Measurements from ENCODE around the gene SLC25A26.

Gene SLC25A26

GRCh38 chr3:66379565-66379964, 158.8 kb downstream of the SLC25A26 start:
- no peak for DNase-seq

GRCh38 chr3:66380200-66380932, 159.6 kb downstream of the SLC25A26 start:
- no peak for DNase-seq

- DNase-seq, result no peak
Measured at GRCh38 chr3:66381626-66382025, 160.8 kb downstream of the SLC25A26 start.

GRCh38 chr3:66382142-66382541, 161.3 kb downstream of the SLC25A26 start:
- no peak for DNase-seq

GRCh38 chr3:66383023-66383422, 162.2 kb downstream of the SLC25A26 start:
- DNase-seq, result no peak

- DNase-seq, result no peak
Measured at GRCh38 chr3:66383998-66384745, 163.4 kb downstream of the SLC25A26 start.

GRCh38 chr3:66385066-66385465, 164.3 kb downstream of the SLC25A26 start:
- DNase-seq, result no peak

GRCh38 chr3:66386011-66386924, 165.5 kb downstream of the SLC25A26 start:
- no peak for DNase-seq

GRCh38 chr3:66386925-66387650, 166.3 kb downstream of the SLC25A26 start:
- DNase-seq, result no peak

- no peak for DNase-seq
Measured at GRCh38 chr3:66390013-66390412, 169.2 kb downstream of the SLC25A26 start.

GRCh38 chr3:66392512-66392911, 171.7 kb downstream of the SLC25A26 start:
- DNase-seq, result no peak

GRCh38 chr3:66392966-66393332, 172.1 kb downstream of the SLC25A26 start:
- DNase-seq, result no peak

GRCh38 chr3:66393333-66394005, 172.7 kb downstream of the SLC25A26 start:
- DNase-seq, result no peak

GRCh38 chr3:66394019-66394752, 173.4 kb downstream of the SLC25A26 start:
- DNase-seq, result peak; percentile 3

- no peak for DNase-seq
Measured at GRCh38 chr3:66394753-66395249, 174.0 kb downstream of the SLC25A26 start.

- no peak for DNase-seq
Measured at GRCh38 chr3:66395635-66396034, 174.8 kb downstream of the SLC25A26 start.

- no peak for DNase-seq
Measured at GRCh38 chr3:66396161-66396760, 175.5 kb downstream of the SLC25A26 start.

GRCh38 chr3:66396888-66397287, 176.1 kb downstream of the SLC25A26 start:
- no peak for DNase-seq

GRCh38 chr3:66397745-66398144, 176.9 kb downstream of the SLC25A26 start:
- no peak for DNase-seq

- no peak for DNase-seq
Measured at GRCh38 chr3:66398228-66399025, 177.6 kb downstream of the SLC25A26 start.
